GM18526 (cell line): ENCODE data around the gene TREX2.

Source experiments
- POLR2A ChIP-seq: IDR thresholded peaks from 3 replicates; pipeline ENCODE4 v1.6.1; 2011; ENCODE audit not compliant: insufficient read length; ENCODE audit errors: extremely low read depth

Gene TREX2

GRCh38 chrX:153411988-153412574, 33.8 kb downstream of the TREX2 start:
- TF ChIP-seq POLR2A = no peak

DNA sequence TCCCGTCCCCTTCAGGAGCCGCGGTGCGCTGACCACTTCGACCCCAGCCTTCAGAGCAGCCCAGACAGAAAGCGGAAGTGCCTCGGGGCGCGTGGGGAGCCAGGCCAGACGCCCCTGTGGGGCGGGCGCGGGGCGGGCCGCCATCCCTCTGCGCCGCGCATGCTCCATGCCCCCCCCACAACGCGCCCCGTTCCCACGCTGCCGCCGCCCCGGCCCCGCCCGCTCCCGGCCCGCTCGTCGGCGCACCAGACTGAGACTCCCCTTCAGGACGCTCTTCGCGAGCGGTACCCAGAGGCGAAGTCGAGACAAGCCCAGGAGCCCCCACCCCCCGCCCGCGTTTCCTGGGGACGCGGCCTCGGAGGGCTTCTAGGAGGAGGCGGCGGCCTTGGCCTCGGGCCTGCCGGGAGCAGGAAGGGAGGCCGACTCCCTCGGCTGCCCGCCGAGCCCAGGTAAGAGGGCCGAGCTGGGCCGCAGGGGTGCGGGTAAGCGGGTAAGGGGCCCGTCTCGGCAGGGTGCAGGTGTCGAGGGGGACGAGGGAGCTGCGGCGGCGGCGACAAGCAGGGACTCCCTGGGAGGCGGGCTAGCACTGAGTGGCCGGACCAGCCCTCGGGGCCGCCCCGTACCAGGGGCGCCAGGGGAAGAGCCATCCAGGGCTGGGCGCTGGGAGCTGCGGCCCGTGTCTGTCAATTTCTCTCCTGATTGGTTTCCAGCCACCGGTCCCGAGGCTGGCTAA, 34.4 kb downstream of the TREX2 start, which contains the start of gene ZFP92:
TSS of gene ZFP92 (plus strand) at position 218 of the 733 bp plus-strand sequence. CDS start 6,851 bp downstream, outside the sequence.
- TF ChIP-seq POLR2A = peak; percentile 25

- no peak for TF ChIP-seq POLR2A
Observed at GRCh38 chrX:153410888-153411254, 35.0 kb downstream of the TREX2 start.

- TF ChIP-seq POLR2A = no peak
Observed at GRCh38 chrX:153410373-153410772, 35.5 kb downstream of the TREX2 start.

DNA sequence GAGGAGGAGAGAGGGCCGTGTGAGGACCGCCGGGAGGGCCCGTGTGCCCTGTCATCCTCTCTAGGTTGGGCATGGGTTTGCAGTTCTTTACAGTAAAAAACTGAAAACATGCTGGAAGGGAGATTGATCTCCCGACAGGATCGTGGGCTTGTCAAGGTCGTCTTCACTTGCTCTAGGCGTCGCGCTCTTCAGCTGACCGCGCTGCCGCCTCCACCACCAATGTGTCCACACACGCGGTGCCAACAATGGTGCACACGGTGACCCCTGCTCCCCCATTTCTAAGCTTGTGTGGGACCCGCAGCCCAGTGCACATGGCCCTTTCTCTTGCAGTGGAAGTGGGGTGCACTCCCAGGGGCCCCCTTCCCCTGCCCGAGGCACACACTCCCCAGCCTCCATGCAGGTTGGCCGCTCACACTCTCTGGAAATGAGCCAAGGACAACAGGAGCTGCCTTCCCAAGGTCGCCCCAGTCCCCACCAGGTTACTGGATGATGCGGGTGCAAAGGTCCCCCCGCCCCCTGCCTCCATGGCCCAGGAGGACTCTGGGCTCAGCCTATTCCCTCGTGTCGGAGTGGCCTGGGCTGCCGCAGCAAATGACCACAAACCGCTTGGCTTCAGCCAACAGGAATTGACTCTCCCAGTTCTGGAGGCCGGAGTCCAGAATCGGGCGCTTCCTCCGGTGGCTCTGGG, 36.3 kb downstream of the TREX2 start:
- TF ChIP-seq POLR2A = no peak

DNA sequence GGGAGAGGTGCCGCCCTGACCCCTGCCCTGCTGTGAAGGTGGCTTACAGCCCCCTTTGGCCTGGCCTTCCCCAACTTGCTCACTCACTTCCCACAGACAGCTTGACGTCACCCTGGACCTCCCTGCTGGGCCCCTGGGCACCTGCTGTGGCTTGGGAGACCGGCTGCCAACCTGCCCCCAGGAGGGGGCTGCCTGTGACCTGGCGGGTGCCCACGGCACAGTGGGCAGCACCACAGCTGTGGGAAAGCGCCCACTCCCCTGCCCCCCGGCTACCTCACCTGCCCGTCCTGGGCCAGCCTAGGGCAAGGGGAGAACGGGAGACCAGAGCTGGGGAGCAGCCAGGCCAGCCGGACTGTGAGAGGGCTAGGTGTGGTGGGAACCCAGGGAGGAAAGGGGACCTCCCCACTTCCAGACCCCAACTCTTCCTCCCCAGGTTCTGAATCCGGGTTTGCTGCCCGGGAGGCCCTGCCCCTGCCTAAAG, 36.9 kb downstream of the TREX2 start:
- TF ChIP-seq POLR2A = no peak

- no peak for TF ChIP-seq POLR2A
Observed at GRCh38 chrX:153408221-153408721, 37.6 kb downstream of the TREX2 start.

GRCh38 chrX:153407736-153408135, 38.1 kb downstream of the TREX2 start:
- TF ChIP-seq POLR2A = no peak

DNA sequence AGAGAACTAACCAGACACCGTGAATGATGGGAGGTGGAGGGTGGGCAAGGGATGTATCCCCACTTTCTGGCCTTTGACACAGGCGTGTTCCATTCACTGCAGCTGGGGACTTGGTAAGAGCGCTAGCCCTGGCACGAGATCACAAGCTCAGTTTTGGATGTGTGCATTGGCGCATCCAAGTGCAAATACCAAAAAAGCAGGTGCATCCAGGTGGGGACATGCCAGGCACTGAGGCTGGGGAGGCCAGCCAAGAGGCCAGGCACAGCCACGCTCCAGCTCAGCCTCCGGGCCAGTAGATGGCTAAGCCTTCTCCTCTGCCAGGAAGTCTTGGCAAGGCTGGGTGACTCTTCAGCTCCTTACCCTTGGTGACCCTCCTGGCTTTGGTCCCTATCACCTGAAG, 39.0 kb downstream of the TREX2 start:
- no peak for TF ChIP-seq POLR2A

DNA sequence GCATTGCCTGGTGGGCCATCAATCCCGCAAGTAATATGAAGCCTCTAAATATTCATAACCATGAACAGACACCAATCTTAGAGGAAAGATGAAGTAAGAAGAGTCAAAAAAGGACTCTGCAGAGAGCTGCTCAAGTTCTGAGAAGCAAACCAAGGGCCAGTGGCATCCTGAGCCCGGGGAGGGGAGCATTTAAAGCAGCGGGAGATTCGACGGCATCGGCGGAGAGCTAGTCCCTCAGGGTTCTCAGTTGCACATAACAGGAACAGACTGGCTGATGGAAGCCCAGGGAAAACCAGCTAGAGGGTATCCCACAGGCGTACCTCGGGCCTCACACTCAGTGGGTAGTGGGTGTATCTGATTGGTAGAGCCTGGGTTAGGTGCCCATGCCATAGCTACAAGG, 39.8 kb downstream of the TREX2 start:
- TF ChIP-seq POLR2A = no peak

DNA sequence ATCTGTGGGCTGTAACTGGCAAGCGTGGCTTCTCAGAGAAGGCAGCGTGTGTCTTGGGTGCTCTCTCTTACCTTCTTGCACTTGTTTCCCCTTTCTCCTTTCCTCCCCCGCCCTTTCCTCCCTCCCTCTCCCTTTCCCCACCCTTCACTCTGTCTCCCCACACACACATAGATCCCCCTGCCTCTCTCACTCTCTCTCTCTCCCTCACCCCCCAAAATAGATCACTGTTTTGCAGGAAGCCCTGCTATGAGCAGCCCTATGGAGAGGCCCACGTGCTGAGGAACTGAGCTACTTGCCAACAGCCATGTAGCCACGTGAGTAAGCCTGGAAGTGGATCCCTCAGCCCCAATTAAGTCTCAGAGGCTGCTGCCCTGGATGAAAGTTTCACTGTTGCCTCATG, 40.4 kb downstream of the TREX2 start:
- TF ChIP-seq POLR2A = no peak

GRCh38 chrX:153401133-153401764, 44.6 kb downstream of the TREX2 start, which contains the start of gene PNMA6E:
Gene PNMA6E, minus strand, starts transcription at chrX:153401350. Its CDS starts 2,501 bp downstream, at chrX:153398849.
- no peak for TF ChIP-seq POLR2A

GRCh38 chrX:153400146-153401132, 45.4 kb downstream of the TREX2 start:
- TF ChIP-seq POLR2A = no peak

DNA sequence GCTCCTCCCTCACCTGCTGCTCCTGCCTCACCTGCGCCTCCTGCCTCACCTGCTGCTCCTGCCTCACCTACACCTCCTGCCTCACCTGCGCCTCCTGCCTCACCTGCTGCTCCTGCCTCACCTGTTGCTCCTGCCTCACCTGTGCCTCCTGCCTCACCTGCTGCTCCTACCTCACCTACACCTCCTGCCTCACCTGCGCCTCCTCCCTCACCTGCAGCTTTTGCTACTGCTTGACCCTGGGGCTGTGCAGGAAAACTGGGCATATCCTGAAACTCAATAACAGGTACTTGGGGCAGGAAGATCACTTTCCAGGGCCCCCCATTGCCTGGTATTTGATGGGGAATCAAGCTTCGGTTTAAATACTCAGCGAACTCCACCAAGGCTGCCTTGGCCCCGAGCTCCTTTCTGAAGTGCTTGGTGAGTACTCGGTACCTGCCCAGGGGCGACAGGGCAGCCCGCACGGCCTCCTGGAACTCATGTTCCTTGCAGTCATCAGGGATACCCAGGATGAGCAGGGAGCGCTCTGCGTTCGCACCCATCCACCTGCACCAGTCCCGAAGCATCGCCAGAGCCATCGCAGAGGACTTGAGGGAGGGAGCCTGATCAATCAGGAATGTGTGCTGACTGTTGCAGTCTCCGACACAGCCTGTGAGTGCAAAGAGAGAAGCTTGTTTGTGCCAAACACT, 47.4 kb downstream of the TREX2 start:
- TF ChIP-seq POLR2A = no peak
